WERI-Rb-1 (cell line): ENCODE results near the gene GPC4.

Experiments
- DNase-seq: peaks from one replicate; pipeline ENCODE4 v3.0.0-alpha.2; 2020
- H3K27ac ChIP-seq: fragments of 250-450 bp; sonication (Bioruptor Pico); 2 replicates; pipeline ENCODE4 v1.5.1; 2020; ENCODE audit warnings: mild to moderate bottlenecking, moderate library complexity
- H3K27me3 ChIP-seq: fragments of 250-450 bp; sonication (Bioruptor Pico); 2 replicates; pipeline ENCODE4 v1.5.1; 2021; ENCODE audit warnings: mild to moderate bottlenecking, low read depth, moderate library complexity; ENCODE audit not compliant: insufficient read depth, severe bottlenecking
- H3K36me3 ChIP-seq: fragments of 250-450 bp; sonication (Bioruptor Pico); 2 replicates; pipeline ENCODE4 v1.5.1; 2020; ENCODE audit warnings: mild to moderate bottlenecking, moderate library complexity
- H3K4me3 ChIP-seq: 2 replicates; pipeline ENCODE4 v1.5.1; 2011; ENCODE audit warnings: low read depth, mild to moderate bottlenecking, control low read depth, low read length
- H3K9me3 ChIP-seq: fragments of 250-450 bp; sonication (Bioruptor Pico); 2 replicates; pipeline ENCODE4 v1.5.1; 2021; ENCODE audit warnings: mild to moderate bottlenecking, moderate library complexity; ENCODE audit not compliant: severe bottlenecking
- TF ChIP-seq, protein P1 (sequence below): IDR thresholded peaks from 2 replicates; pipeline ENCODE4 v1.5.1; 2011; ENCODE audit warnings: low read depth, mild to moderate bottlenecking, control low read depth, inconsistent platforms, low read length

Gene GPC4

DNA sequence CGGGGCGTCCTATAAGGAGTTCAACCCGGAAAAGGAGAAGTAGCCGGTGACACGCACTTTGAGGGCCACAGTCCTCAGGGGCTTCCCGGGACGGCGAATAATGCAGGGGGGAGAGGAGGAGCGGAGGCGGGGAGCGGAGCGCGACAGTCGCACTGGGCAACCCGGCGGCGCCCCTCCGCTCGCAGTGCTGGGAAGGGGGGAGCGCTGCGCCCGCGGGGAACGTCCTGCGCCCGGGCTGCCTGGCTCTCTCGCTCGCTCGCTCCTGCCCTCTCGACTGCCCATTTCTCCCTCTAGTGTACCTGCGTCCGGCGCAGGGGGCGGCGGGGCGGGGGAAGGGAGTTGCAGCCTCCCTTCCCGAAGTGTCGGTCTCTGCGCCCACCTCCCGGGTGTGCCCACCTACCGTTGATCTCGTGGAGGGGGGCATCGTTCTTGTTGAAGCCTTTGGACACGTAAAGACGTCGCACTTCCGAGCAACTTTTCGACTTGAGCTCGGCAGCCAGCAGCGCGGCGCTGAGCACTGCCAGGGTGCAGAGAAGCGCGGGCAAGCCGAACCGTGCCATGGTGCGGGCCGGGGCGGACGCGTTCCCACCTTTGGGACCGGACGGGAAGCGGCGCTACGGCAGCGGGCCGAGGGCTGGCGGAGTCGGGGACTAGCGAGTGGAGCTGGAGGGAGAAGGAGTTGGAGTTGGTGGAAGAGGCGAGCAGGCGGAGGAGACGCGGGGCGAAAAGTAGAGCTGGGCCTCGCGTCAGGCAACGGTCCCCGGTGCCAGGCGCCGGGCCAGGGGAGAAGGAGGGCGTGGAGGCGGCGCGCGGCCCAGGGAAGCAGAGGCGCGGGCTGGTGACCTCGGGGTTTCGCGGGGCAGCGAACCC, 648 bp downstream of the GPC4 start:
- TF ChIP-seq, protein P1, sequence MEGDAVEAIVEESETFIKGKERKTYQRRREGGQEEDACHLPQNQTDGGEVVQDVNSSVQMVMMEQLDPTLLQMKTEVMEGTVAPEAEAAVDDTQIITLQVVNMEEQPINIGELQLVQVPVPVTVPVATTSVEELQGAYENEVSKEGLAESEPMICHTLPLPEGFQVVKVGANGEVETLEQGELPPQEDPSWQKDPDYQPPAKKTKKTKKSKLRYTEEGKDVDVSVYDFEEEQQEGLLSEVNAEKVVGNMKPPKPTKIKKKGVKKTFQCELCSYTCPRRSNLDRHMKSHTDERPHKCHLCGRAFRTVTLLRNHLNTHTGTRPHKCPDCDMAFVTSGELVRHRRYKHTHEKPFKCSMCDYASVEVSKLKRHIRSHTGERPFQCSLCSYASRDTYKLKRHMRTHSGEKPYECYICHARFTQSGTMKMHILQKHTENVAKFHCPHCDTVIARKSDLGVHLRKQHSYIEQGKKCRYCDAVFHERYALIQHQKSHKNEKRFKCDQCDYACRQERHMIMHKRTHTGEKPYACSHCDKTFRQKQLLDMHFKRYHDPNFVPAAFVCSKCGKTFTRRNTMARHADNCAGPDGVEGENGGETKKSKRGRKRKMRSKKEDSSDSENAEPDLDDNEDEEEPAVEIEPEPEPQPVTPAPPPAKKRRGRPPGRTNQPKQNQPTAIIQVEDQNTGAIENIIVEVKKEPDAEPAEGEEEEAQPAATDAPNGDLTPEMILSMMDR: no peak
- H3K4me3 ChIP-seq: no peak overlapping the region
- H3K27me3 ChIP-seq: peaks cover 65% of the 10 kb centered on the region
- H3K36me3 ChIP-seq: no peaks in the 10 kb centered on the region
- DNase-seq: no peak
- no peak overlapping the region for H3K27ac ChIP-seq
- H3K9me3 ChIP-seq: no peaks in the 10 kb centered on the region

GRCh38 chrX:133413218-133413925, 1.9 kb downstream of the GPC4 start:
- DNase-seq: no peak
- Histone ChIP-seq H3K9me3 (no peaks in the 10 kb centered on the region), H3K36me3 (no peaks in the 10 kb centered on the region), H3K27ac (no peak overlapping the region), H3K27me3 (peaks cover 65% of the 10 kb centered on the region), H3K4me3 (no peak overlapping the region)
- TF ChIP-seq, protein P1: no peak

DNA sequence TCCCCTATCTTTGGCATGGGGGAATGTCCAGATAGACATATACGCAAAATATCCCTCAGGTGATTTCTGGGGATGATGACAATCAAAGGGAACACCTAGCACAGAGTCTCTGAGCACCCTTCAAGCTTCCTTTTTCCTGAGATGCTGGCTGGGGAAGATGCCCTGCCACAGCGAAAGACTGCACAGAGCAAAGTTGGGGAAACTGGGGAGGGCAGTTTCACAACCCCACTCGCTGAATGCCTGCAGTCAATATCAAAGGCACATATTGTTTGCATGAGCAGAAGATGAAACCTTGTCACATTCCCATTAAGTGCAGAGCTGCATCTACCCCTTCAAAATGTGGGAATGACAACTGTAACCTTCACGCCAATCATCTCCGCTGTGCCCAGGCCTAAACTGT, 2.6 kb downstream of the GPC4 start:
- Histone ChIP-seq H3K4me3 (no peak overlapping the region), H3K9me3 (no peaks in the 10 kb centered on the region), H3K27me3 (peaks cover 64% of the 10 kb centered on the region), H3K36me3 (no peaks in the 10 kb centered on the region), H3K27ac (no peak overlapping the region)
- DNase-seq: no peak
- TF ChIP-seq, protein P1: no peak

DNA sequence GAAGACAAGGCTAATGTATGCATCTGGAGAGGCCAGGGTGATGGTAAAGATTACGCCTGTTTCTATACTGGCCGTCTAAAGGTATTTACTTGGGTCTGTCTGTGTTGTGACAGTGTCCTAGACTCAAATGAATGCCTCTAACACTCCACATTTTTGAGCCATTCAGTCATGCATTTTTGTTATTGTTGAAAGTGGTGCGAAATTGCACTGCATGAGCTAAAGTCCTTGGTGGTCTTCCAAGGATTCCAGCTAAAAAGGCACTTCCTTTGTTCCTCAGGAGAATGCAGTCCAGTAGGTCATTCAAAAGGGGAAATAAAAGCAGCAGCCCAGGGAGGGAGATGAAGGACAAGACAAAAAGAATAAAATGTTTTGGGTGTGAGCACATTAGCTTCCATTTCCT, 3.0 kb downstream of the GPC4 start:
- peaks cover 64% of the 10 kb centered on the region for H3K27me3 ChIP-seq
- TF ChIP-seq, protein P1: no peak

DNA sequence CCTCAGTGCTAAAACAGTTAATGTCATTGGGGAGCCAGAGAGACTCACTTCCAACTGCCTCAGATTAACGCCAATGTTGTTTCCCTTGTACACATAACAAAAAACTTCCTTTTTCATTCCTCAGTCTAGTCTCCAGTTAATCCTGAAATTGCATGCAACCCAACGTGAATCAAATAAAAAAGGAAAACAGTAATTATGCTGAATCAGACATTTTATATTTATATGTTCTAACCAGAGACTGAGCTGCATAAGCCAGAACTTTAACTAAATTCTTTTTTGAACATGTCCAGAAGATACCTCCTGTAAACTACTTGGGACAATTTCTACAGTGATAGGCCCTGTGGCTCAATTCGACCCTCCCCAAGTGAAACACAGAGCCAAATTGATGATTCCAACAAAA, 4.7 kb downstream of the GPC4 start:
- TF ChIP-seq, protein P1: no peak
- no peaks in the 10 kb centered on the region for H3K36me3 ChIP-seq
- DNase-seq: no peak

More for the DNA sequence above, 3.0 kb downstream of the GPC4 start:
- no peaks in the 10 kb centered on the region for H3K9me3 ChIP-seq
- H3K4me3 ChIP-seq: no peak overlapping the region
- no peak for DNase-seq
- no peaks in the 10 kb centered on the region for H3K36me3 ChIP-seq
- H3K27ac ChIP-seq: no peak overlapping the region

More for the DNA sequence above, 4.7 kb downstream of the GPC4 start:
- Histone ChIP-seq H3K27me3 (peaks cover 52% of the 10 kb centered on the region), H3K27ac (no peak overlapping the region), H3K9me3 (no peaks in the 10 kb centered on the region), H3K4me3 (no peak overlapping the region)
